B cell (primary cell): ENCODE results near the gene OR8B8. TPM values are rescaled to one million over a fixed set of nuclear protein-coding genes. Genes with fewer than 3 reads are reported as not detected.

ENCODE experiments used
- ATAC-seq: fragments of 200-7000 bp; cut with Tn5 transposase; one replicate; pipeline ENCODE4 v1.10.0; 2021; ENCODE audit warnings: low read depth, mild to moderate bottlenecking, moderate number of reproducible peaks, moderate library complexity
- CTCF ChIA-PET: fragments of 350-600 bp; sonication (Branson Sonifier 250); formaldehyde crosslinking; loops from one replicate; lab custom pipeline; 2021; ENCODE audit warnings: antibody characterized with exemption, inconsistent platforms; lab: Charles Lee
- POLR2A ChIA-PET: fragments of 350-600 bp; sonication (Branson Sonifier 250); formaldehyde crosslinking; loops from one replicate; lab custom pipeline; 2021; ENCODE audit warnings: antibody characterized with exemption; lab: Charles Lee
- DNase-seq: peaks from one replicate; pipeline ENCODE4 v3.0.0; 2013
- H2AFZ ChIP-seq: 2 replicates; pipeline ENCODE4 v1.6.1; 2012; ENCODE audit warnings: mild to moderate bottlenecking, low read depth, low read length; ENCODE audit not compliant: insufficient read depth, poor library complexity, severe bottlenecking
- H3K27ac ChIP-seq, 2 donors: 1 replicate in 1 of 2; 2 replicates in 1 of 2; pipeline ENCODE4 v1.5.1; 2012 to 2013; ENCODE audit warnings: low read length in 2 of 2, mild to moderate bottlenecking in 2 of 2, moderate library complexity in 1 of 2
- H3K27me3 ChIP-seq, 4 experiments: fragments of 200-600 bp in 1 of 4; sonication (generic) in 1 of 4; replicated peaks in 1 of 4; 1 replicate in 2 of 4; 2 replicates in 2 of 4; pipeline versions ENCODE4 v1.6.1 to v1.7.0; 2013 to 2016; ENCODE audit warnings: low read length in 3 of 4, mild to moderate bottlenecking in 2 of 4, mixed read lengths in 1 of 4, moderate library complexity in 1 of 4; ENCODE audit not compliant: insufficient read depth in 4 of 4, control insufficient read depth in 3 of 4; ENCODE audit errors: control extremely low read depth in 1 of 4
- H3K36me3 ChIP-seq, 2 experiments: replicated peaks in 1 of 2; 1 replicate in 1 of 2; 2 replicates in 1 of 2; pipeline versions ENCODE4 v1.6.1 to v1.7.1; 2013; ENCODE audit warnings: low read length in 1 of 2; ENCODE audit not compliant: insufficient read depth in 2 of 2, control insufficient read depth in 1 of 2; ENCODE audit errors: control extremely low read depth in 1 of 2, extremely low read depth in 1 of 2
- H3K4me1 ChIP-seq, 2 donors: fragments of 200-600 bp in 1 of 2; sonication (generic) in 1 of 2; 1 replicate in 1 of 2; 2 replicates in 1 of 2; pipeline versions ENCODE4 v1.5.1 to v1.6.1; 2013 to 2017; ENCODE audit warnings: low read length in 2 of 2; ENCODE audit not compliant: control insufficient read depth in 2 of 2, insufficient read depth in 2 of 2
- H3K4me2 ChIP-seq: replicated peaks from 2 replicates; pipeline ENCODE3; 2012; ENCODE audit warnings: mild to moderate bottlenecking, low read depth, low read length; ENCODE audit not compliant: poor library complexity, severe bottlenecking
- H3K4me3 ChIP-seq, 5 experiments: fragments of 200-600 bp in 1 of 5; sonication (generic) in 1 of 5; 1 replicate in 3 of 5; 2 replicates in 2 of 5; pipeline versions ENCODE4 v1.5.1 to v1.7.0; 2011 to 2016; ENCODE audit warnings: low read length in 4 of 5, mild to moderate bottlenecking in 4 of 5, low read depth in 2 of 5, control low read depth in 1 of 5, moderate library complexity in 1 of 5; ENCODE audit not compliant: insufficient read depth in 1 of 5; ENCODE audit errors: control extremely low read depth in 1 of 5, extremely low read depth in 1 of 5
- H3K79me2 ChIP-seq: fragments of 200-600 bp; sonication (generic); one replicate; pipeline ENCODE4 v1.6.0; 2016; ENCODE audit warnings: low read length; ENCODE audit not compliant: control insufficient read depth, insufficient read depth
- H3K9ac ChIP-seq: fragments of 200-600 bp; sonication (generic); 2 replicates; pipeline ENCODE4 v1.6.1; 2017; ENCODE audit warnings: mild to moderate bottlenecking, low read length, moderate library complexity
- H3K9me3 ChIP-seq, 3 donors: one replicate each; pipeline versions ENCODE4 v1.6.1 to v1.7.1; 2013; ENCODE audit warnings: low read length in 2 of 3; ENCODE audit not compliant: control insufficient read depth in 2 of 3, insufficient read depth in 1 of 3; ENCODE audit errors: control extremely low read depth in 1 of 3
- H4K20me1 ChIP-seq: 2 replicates; pipeline ENCODE4 v1.6.0; 2012; ENCODE audit warnings: mild to moderate bottlenecking, low read length; ENCODE audit not compliant: insufficient read depth, control insufficient read depth, poor library complexity, severe bottlenecking
- H3K27ac Mint-ChIP-seq: one replicate; pipeline ENCODE4 v1.8.0; 2021; ENCODE audit warnings: mixed read lengths
- H3K27me3 Mint-ChIP-seq: one replicate; pipeline ENCODE4 v1.8.0; 2021; ENCODE audit warnings: mixed read lengths
- H3K4me1 Mint-ChIP-seq: one replicate; pipeline ENCODE4 v1.8.0; 2021; ENCODE audit warnings: mixed read lengths
- H3K4me3 Mint-ChIP-seq: one replicate; pipeline ENCODE4 v1.8.0; 2021; ENCODE audit warnings: mixed read lengths
- H3K9me3 Mint-ChIP-seq: one replicate; pipeline ENCODE4 v1.8.0; 2022; ENCODE audit warnings: mixed read lengths; ENCODE audit not compliant: insufficient read depth
- CTCF ChIP-seq: fragments of 200-600 bp; IDR thresholded peaks from one replicate; pipeline ENCODE4 v1.8.0; 2022; ENCODE audit warnings: antibody characterized with exemption, mild to moderate bottlenecking
- EZH2 ChIP-seq: IDR thresholded peaks from 2 replicates; pipeline ENCODE4 v1.6.1; 2012; ENCODE audit warnings: borderline replicate concordance, low read depth, mild to moderate bottlenecking, moderate library complexity, low read length; ENCODE audit not compliant: insufficient read depth, poor library complexity, severe bottlenecking
- WGBS: methylation state at CpG from one replicate; pipeline ENCODE4 v1.1.5; 2013; ENCODE audit warnings: missing lambda C conversion rate; ENCODE audit not compliant: insufficient coverage; 5-methylcytosine and 5-hydroxymethylcytosine counted together
- intact Hi-C: fragments of 100-400 bp; cut with micrococcal nuclease; formaldehyde crosslinking; loops from one replicate; pipeline ENCODE4 v1.10.0; 2022
- polyA plus RNA-seq: library from polyadenylated mRNA; depleted of rRNA; stranded (reverse); fragments of >200 nt; gene quantifications from 2 replicates; pipeline ENCODE4 v1.2.3, GENCODE V29; 2012
- total RNA-seq, 2 donors: library from RNA; stranded (reverse); fragments of 120-200 nt in 1 of 2; gene quantifications; 1 replicate in 1 of 2; 2 replicates in 1 of 2; pipeline versions ENCODE4 v1.2.3 to v1.2.4, GENCODE V29; 2013 to 2022

Gene OR8B8
- total and polyA plus RNA-seq, 2 donors (not counting 1 experiment from before 2014, with no cell fraction given): not detected

DNA sequence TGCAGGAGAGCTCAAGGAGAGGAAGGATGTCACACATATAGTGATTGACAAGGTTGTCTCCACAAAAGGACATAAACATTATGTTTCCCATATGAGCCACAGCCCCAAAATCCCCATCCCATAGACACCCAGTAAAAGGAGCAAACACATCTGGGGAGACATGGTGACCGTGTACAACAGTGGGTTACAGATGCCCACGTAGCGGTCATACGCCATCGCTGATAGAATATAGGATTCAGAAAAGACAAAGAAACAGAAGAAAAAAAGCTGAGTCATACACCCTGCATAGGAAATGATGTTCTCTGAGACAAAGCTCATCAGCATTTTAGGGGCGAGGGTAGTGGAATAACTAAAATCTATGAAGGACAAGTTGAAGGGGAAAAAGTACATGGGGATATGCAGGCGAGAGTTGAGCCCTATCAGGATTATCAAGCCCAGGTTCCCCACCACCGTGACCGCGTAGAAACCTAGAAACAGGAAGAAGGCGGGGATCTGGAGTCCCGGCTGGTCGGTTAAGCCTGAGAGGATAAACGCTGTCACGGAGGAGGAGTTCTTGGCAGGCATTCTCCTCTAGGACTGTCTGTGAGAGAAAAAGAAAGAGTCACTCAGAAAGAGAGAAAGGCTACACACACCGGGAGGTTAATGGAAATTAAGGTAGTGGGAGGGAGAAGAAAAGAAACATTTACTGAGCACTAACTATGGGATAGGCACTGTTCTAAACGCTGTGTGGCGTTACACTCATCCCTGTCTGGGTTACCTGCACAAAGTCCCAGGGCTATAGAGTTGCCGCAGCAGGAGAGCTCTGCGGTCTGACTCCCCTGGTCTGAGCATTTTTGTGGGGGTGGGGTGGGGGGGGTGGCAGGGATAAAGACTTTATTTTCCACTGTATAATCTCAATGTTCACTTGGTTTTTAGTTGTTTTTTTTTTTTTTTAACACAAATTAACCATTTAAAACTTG lies 36.1 kb upstream of the OR8B8 start:
- no peak for DNase-seq
- peak overlapping the region; percentile 40 for H3K4me3 Mint-ChIP-seq
- H3K9ac ChIP-seq: no peak overlapping the region
- H3K79me2 ChIP-seq: no peaks in the 10 kb centered on the region
- intact Hi-C loops: no loop called here
- no peak overlapping the region for H2AFZ ChIP-seq
- CTCF ChIA-PET: no interaction called here
- peaks cover 2 to 4% of the 10 kb centered on the region in 2 donors for H3K4me1 ChIP-seq
- no peak for TF ChIP-seq EZH2
- TF ChIP-seq CTCF: no peak
- 41% methylated on average over 13 of the region's 20 CpGs for WGBS
- no peak overlapping the region for H3K4me3 ChIP-seq
- H3K36me3 ChIP-seq: no peaks in the 10 kb centered on the region
- no peaks in the 10 kb centered on the region for H3K9me3 ChIP-seq
- POLR2A ChIA-PET: no interaction called here
- H3K27ac ChIP-seq: no peak overlapping the region
- peaks cover 9% of the 10 kb centered on the region for H3K4me1 Mint-ChIP-seq
- no peaks in the 10 kb centered on the region for H3K9me3 Mint-ChIP-seq
- H3K27me3 Mint-ChIP-seq: peaks cover 32% of the 10 kb centered on the region
- H3K27ac Mint-ChIP-seq: no peak overlapping the region
- H3K27me3 ChIP-seq: peaks cover 0 to 3% (median 0%) of the 10 kb centered on the region in 4 experiments
- H3K4me2 ChIP-seq: peak overlapping the region; percentile 31
- no peak for ATAC-seq
- no peaks in the 10 kb centered on the region for H4K20me1 ChIP-seq

DNA sequence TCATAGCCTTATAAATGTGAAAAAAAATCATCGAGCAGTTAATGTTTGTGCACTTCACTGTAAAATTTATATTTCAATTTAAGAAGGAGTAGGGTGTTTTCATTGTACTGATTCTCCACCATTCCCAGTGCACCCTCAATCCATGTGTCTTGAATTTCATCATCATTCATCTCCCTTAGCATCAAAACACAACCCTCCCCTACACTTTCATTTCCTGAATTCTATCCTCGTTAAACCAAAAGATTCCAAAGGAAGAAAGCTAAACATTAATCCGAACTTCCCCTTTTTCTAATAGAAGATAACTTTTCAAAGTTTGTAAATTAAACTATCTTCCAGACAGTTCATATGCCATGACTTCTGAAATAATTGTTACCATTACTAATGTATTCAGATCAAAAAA lies 34.1 kb upstream of the OR8B8 start:
- POLR2A ChIA-PET: no interaction called here
- H3K4me3 Mint-ChIP-seq: no peak overlapping the region
- H3K27ac Mint-ChIP-seq: no peak overlapping the region
- Histone ChIP-seq H4K20me1 (no peaks in the 10 kb centered on the region), H3K4me1 (peaks cover 2 to 4% of the 10 kb centered on the region in 2 donors), H3K9ac (no peak overlapping the region), H3K79me2 (no peaks in the 10 kb centered on the region), H3K9me3 (no peaks in the 10 kb centered on the region), H3K27me3 (peaks cover 0 to 3% (median 0%) of the 10 kb centered on the region in 4 experiments), H3K4me2 (no peak overlapping the region), H2AFZ (no peak overlapping the region), H3K4me3 (no peak overlapping the region), H3K27ac (no peak overlapping the region), H3K36me3 (no peaks in the 10 kb centered on the region)
- DNase-seq (no peak), ATAC-seq (no peak)
- no peaks in the 10 kb centered on the region for H3K9me3 Mint-ChIP-seq
- H3K4me1 Mint-ChIP-seq: peaks cover 9% of the 10 kb centered on the region
- intact Hi-C loops: no loop called here
- TF ChIP-seq CTCF (no peak), EZH2 (no peak)
- CTCF ChIA-PET: no interaction called here
- WGBS: no CpG with 5 or more reads among the region's 3 CpGs
- H3K27me3 Mint-ChIP-seq: peaks cover 38% of the 10 kb centered on the region
